ENCODE data around the gene CDH1.

The CDH1 gene

GRCh38 chr16:68762996-68763756 is 26.1 kb downstream of the CDH1 start:
- no peaks in the 10 kb centered on the region for H3K9me3 Mint-ChIP-seq
- H3K27me3 Mint-ChIP-seq (ENCODE audit: low read depth): peaks cover 4% of the 10 kb centered on the region
- H3K4me3 Mint-ChIP-seq: no peak overlapping the region
- peaks cover 43% of the 10 kb centered on the region for H3K4me1 Mint-ChIP-seq (ENCODE audit: low read depth)
- peaks cover 3% of the 10 kb centered on the region for H3K36me3 Mint-ChIP-seq (ENCODE audit: low read depth)
- no peak overlapping the region for H3K27ac Mint-ChIP-seq

GRCh38 chr16:68764862-68765261 is 27.8 kb downstream of the CDH1 start:
- no peaks in the 10 kb centered on the region for H3K9me3 Mint-ChIP-seq
- H3K36me3 Mint-ChIP-seq (ENCODE audit: low read depth): peaks cover 3% of the 10 kb centered on the region
- H3K4me3 Mint-ChIP-seq: peak overlapping the region; percentile 39
- H3K4me1 Mint-ChIP-seq (ENCODE audit: low read depth): peaks cover 37% of the 10 kb centered on the region
- H3K27me3 Mint-ChIP-seq (ENCODE audit: low read depth): peaks cover 9% of the 10 kb centered on the region
- peak overlapping the region; percentile 77 for H3K27ac Mint-ChIP-seq

GRCh38 chr16:68767581-68767980 is 30.5 kb downstream of the CDH1 start:
- Mint-ChIP-seq H3K27me3 (ENCODE audit: low read depth) (peaks cover 26% of the 10 kb centered on the region), H3K4me1 (ENCODE audit: low read depth) (peaks cover 24% of the 10 kb centered on the region), H3K9me3 (no peaks in the 10 kb centered on the region), H3K36me3 (ENCODE audit: low read depth) (no peaks in the 10 kb centered on the region), H3K27ac (no peak overlapping the region), H3K4me3 (no peak overlapping the region)

- H3K9me3 Mint-ChIP-seq: no peaks in the 10 kb centered on the region
- peaks cover 26% of the 10 kb centered on the region for H3K27me3 Mint-ChIP-seq (ENCODE audit: low read depth)
- H3K27ac Mint-ChIP-seq: no peak overlapping the region
Observed at GRCh38 chr16:68768175-68768574, 31.1 kb downstream of the CDH1 start.

GRCh38 chr16:68768771-68769170 is 31.7 kb downstream of the CDH1 start:
- Mint-ChIP-seq H3K36me3 (ENCODE audit: low read depth) (no peaks in the 10 kb centered on the region), H3K9me3 (no peaks in the 10 kb centered on the region), H3K27me3 (ENCODE audit: low read depth) (peaks cover 30% of the 10 kb centered on the region), H3K4me1 (ENCODE audit: low read depth) (peaks cover 23% of the 10 kb centered on the region), H3K4me3 (no peak overlapping the region), H3K27ac (no peak overlapping the region)

More at GRCh38 chr16:68768175-68768574, 31.1 kb downstream of the CDH1 start:
- Mint-ChIP-seq H3K36me3 (ENCODE audit: low read depth) (no peaks in the 10 kb centered on the region), H3K4me1 (ENCODE audit: low read depth) (peaks cover 24% of the 10 kb centered on the region), H3K4me3 (no peak overlapping the region)

GRCh38 chr16:68770671-68771070 is 33.6 kb downstream of the CDH1 start:
- Mint-ChIP-seq H3K36me3 (ENCODE audit: low read depth) (no peaks in the 10 kb centered on the region), H3K4me3 (no peak overlapping the region), H3K9me3 (no peaks in the 10 kb centered on the region), H3K27me3 (ENCODE audit: low read depth) (peaks cover 36% of the 10 kb centered on the region), H3K27ac (no peak overlapping the region), H3K4me1 (ENCODE audit: low read depth) (peaks cover 11% of the 10 kb centered on the region)

GRCh38 chr16:68772030-68772681 is 35.1 kb downstream of the CDH1 start:
- peaks cover 39% of the 10 kb centered on the region for H3K27me3 Mint-ChIP-seq (ENCODE audit: low read depth)
- no peak overlapping the region for H3K4me3 Mint-ChIP-seq
- H3K36me3 Mint-ChIP-seq (ENCODE audit: low read depth): no peaks in the 10 kb centered on the region
- H3K27ac Mint-ChIP-seq: no peak overlapping the region
- no peaks in the 10 kb centered on the region for H3K9me3 Mint-ChIP-seq
- peaks cover 14% of the 10 kb centered on the region for H3K4me1 Mint-ChIP-seq (ENCODE audit: low read depth)

GRCh38 chr16:68772871-68773270 is 35.8 kb downstream of the CDH1 start:
- H3K4me1 Mint-ChIP-seq (ENCODE audit: low read depth): peaks cover 11% of the 10 kb centered on the region
- no peak overlapping the region for H3K4me3 Mint-ChIP-seq
- no peaks in the 10 kb centered on the region for H3K36me3 Mint-ChIP-seq (ENCODE audit: low read depth)
- no peak overlapping the region for H3K27ac Mint-ChIP-seq
- H3K27me3 Mint-ChIP-seq (ENCODE audit: low read depth): peaks cover 39% of the 10 kb centered on the region
- H3K9me3 Mint-ChIP-seq: no peaks in the 10 kb centered on the region

GRCh38 chr16:68774982-68775634 is 38.0 kb downstream of the CDH1 start:
- no peaks in the 10 kb centered on the region for H3K36me3 Mint-ChIP-seq (ENCODE audit: low read depth)
- peaks cover 44% of the 10 kb centered on the region for H3K27me3 Mint-ChIP-seq (ENCODE audit: low read depth)
- H3K4me1 Mint-ChIP-seq (ENCODE audit: low read depth): peaks cover 13% of the 10 kb centered on the region
- no peak overlapping the region for H3K27ac Mint-ChIP-seq
- no peak overlapping the region for H3K4me3 Mint-ChIP-seq
- no peaks in the 10 kb centered on the region for H3K9me3 Mint-ChIP-seq

- peaks cover 14% of the 10 kb centered on the region for H3K4me1 Mint-ChIP-seq (ENCODE audit: low read depth)
- H3K27me3 Mint-ChIP-seq (ENCODE audit: low read depth): peaks cover 42% of the 10 kb centered on the region
- H3K4me3 Mint-ChIP-seq: no peak overlapping the region
- H3K27ac Mint-ChIP-seq: peak overlapping the region; percentile 42
- H3K9me3 Mint-ChIP-seq: no peaks in the 10 kb centered on the region
- no peaks in the 10 kb centered on the region for H3K36me3 Mint-ChIP-seq (ENCODE audit: low read depth)
Observed at GRCh38 chr16:68776821-68777485, 39.9 kb downstream of the CDH1 start.

GRCh38 chr16:68778551-68779231 is 41.6 kb downstream of the CDH1 start:
- H3K4me1 Mint-ChIP-seq (ENCODE audit: low read depth): peaks cover 17% of the 10 kb centered on the region
- H3K36me3 Mint-ChIP-seq (ENCODE audit: low read depth): no peaks in the 10 kb centered on the region
- no peak overlapping the region for H3K4me3 Mint-ChIP-seq
- no peaks in the 10 kb centered on the region for H3K9me3 Mint-ChIP-seq
- no peak overlapping the region for H3K27ac Mint-ChIP-seq
- H3K27me3 Mint-ChIP-seq (ENCODE audit: low read depth): peaks cover 36% of the 10 kb centered on the region

GRCh38 chr16:68779891-68780290 is 42.8 kb downstream of the CDH1 start:
- H3K9me3 Mint-ChIP-seq: no peaks in the 10 kb centered on the region
- H3K27ac Mint-ChIP-seq: no peak overlapping the region
- H3K36me3 Mint-ChIP-seq (ENCODE audit: low read depth): no peaks in the 10 kb centered on the region
- H3K27me3 Mint-ChIP-seq (ENCODE audit: low read depth): peaks cover 39% of the 10 kb centered on the region
- H3K4me1 Mint-ChIP-seq (ENCODE audit: low read depth): peaks cover 17% of the 10 kb centered on the region
- no peak overlapping the region for H3K4me3 Mint-ChIP-seq

- Mint-ChIP-seq H3K27me3 (ENCODE audit: low read depth) (peaks cover 45% of the 10 kb centered on the region), H3K4me3 (no peak overlapping the region), H3K27ac (no peak overlapping the region), H3K4me1 (ENCODE audit: low read depth) (peaks cover 14% of the 10 kb centered on the region), H3K36me3 (ENCODE audit: low read depth) (no peaks in the 10 kb centered on the region), H3K9me3 (no peaks in the 10 kb centered on the region)
Observed at GRCh38 chr16:68781784-68782183, 44.7 kb downstream of the CDH1 start.

Data from T-helper 1 cell treated with Interleukin-12 subunit alpha and Interleukin-12 subunit beta and Interleukin-4 antibody, amounts not matched to agents 30 μg/mL and 1 μg/mL, for 36 hours (primary cell).